Inflammatory macrophage (primary cell): Measurements from ENCODE around the gene MTX3.

Source experiments
- DNase-seq, 2 donors: peaks; one replicate each; pipeline ENCODE4 v3.0.0-alpha.2; 2020 to 2022

The MTX3 gene

GRCh38 chr5:79932510-79933504 is 58.3 kb downstream of the MTX3 start:
- DNase-seq, result no peak

GRCh38 chr5:79931866-79932265 is 59.2 kb downstream of the MTX3 start:
- no peak for DNase-seq

GRCh38 chr5:79931409-79931808 is 59.7 kb downstream of the MTX3 start:
- no peak for DNase-seq

GRCh38 chr5:79929095-79929494 is 62.0 kb downstream of the MTX3 start:
- no peak for DNase-seq
